HG03095 (cell line): ENCODE data around the gene OR10AG1.

ENCODE experiments used
- ATAC-seq: cut with Tn5 transposase; IDR thresholded peaks from one replicate; pipeline ENCODE4 v1.9.1; 2021; ENCODE audit warnings: moderate library complexity; ENCODE audit not compliant: unreplicated experiment

OR10AG1 gene, protein sequence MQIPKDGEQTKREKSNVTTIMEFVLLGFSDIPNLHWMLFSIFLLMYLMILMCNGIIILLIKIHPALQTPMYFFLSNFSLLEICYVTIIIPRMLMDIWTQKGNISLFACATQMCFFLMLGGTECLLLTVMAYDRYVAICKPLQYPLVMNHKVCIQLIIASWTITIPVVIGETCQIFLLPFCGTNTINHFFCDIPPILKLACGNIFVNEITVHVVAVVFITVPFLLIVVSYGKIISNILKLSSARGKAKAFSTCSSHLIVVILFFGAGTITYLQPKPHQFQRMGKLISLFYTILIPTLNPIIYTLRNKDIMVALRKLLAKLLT

DNA sequence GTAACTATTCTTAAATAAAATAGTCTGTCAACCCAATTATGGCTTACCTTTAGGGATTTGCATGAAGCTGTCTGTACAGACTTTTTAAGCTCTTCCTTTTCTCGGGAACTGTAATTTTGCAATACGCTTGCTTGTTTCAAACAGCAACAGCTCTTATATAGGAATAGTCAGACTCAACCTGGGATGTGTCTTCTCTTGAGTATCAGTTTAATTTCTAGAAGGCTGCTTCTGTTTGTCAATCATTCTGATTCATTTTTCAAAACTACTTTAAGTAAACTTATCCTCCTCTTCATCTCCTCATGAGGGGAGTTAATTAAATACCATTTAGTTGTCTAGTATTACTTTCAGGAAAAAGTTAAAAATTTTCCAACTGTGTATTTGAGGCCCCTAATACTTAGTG is at the start of gene OR10AG1:
TSS of gene OR10AG1 (minus strand) at position 101 of the 400 bp plus-strand sequence. CDS start at position 63, 38 bp downstream.
- no peak for ATAC-seq

DNA sequence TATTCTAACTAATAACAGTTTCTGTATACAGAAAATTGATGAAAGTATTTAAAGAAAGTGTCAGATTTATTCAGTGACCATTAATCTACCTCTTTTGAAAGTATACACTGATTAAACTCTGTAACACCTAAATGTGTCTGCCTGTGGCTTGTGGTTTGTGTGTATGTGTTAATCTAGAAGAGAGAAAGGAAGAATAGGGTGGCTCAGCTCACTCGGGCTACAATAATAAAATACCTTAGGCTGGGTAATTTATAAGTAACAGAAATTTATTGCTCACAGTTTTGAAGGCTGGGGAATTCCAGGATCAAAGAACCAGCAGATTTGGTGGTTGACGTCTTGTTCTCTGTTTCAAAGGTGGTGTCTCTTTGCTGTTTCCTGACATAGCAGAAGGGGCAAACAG is 44.1 kb upstream of the OR10AG1 start:
- ATAC-seq: no peak

DNA sequence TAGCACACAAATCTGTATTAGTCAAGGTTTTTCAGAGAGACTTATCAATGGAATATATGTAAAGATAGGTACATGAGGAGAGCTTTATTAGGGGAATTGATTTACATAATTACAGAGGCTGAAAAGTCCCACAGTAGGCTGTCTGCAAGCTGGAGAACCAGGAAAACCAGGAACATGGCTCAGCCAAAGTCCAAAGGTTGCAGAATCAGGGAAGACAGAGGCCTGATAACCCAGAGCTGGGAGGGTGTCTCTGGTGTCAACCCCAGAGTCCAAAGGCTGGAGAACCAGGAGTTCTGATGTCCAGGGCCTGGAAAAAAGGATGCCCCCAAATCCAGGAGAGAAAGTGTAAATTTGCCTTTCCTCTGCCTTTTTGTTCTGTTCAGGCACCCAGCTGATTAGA is 41.0 kb upstream of the OR10AG1 start:
- no peak for ATAC-seq

DNA sequence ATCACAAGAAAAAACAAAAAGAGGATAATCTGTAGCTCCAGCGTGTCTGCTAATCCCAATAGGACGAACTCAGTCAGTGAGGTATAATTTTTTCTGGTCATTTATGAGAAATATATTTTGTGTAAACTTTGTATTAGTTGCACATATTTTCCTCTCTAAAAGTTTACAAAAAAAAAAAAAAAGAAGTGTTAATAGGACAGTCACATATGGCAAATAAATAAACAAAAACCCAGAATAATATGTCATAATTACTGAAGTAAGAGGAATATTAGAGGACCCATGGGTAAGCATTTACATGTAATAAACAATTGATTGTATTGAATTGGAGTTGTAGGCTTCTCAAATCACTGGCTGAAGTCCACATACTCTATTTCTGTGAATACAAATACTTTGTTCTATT is 24.8 kb upstream of the OR10AG1 start, which contains the start of gene OR5F1:
TSS of gene OR5F1 (minus strand) at position 101 of the 400 bp plus-strand sequence. CDS start at position 101, 0 bp downstream.
- no peak for ATAC-seq

DNA sequence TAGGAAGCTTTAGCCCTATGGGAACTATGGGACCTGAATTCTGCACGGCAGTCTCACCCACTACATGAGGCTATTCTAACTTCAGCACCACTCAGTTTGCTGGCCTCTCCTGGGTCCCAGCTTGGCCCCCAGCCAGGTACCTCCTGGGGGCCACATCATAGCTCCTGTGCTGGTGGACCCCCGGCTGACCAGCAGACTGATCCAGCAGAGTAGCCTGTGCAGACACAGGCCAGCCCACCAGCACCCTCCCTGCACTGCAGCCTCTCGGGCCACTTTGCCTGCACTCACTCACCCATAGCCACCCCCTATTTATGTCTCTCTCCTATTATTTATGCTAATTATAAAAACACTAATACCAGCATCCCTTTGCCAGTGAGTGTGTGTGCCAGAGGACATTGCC is 1.2 kb upstream of the OR10AG1 start:
- no peak for ATAC-seq

DNA sequence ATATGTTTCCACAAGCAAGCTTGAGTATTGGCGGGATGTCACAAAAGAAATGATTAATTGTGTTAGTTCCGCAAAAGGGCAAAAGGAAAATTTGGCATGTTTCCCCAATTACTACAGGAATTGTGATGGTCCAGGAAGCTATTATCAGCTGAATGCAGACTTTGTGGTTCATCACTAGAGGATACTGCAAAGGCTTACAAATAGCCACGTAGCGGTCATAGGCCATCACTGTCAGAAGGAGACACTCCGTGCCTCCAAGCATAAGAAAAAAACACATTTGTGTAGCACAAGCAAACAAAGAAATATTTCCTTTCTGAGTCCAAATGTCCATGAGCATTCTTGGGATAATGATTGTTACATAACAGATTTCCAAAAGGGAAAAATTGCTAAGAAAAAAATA is 1.8 kb downstream of the OR10AG1 start:
- no peak for ATAC-seq

DNA sequence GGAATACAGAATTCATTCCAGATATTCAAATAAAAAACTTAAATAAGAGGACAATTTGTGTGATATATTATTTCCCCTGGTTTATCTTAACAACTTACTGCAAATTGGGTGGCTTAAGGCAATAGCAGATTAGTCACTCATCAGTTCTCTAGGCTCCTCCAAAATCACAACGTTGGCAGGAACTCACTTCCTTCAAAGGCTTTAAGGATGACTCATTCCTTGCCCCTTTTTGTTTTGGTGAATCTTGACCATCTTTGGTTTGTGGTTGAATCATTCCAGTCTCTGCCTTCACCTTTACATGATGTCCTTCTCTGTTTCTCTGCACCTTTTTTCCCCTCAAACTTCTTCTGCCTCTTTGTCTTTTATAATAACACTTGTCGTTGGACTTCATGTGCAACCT is 3.4 kb downstream of the OR10AG1 start:
- no peak for ATAC-seq

DNA sequence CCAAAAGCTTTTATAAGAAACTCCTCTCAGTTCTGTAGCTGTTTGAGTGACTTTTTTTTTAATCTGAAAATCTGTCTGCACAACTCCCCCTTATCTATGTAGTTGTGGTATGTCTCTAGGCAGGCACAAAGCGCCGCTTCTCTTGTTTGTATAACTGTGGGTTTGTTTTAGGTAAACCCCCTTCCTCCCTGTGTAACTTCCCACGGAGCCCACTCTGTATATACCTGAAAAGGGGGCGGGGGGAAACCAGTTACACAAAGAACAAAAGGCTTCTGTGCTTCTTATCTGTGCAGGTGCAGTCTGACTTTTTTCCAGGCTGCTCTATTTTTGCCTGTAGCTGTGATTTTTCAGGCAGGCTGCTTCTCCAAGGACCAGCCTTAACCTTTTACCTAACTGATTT is 13.2 kb downstream of the OR10AG1 start:
- ATAC-seq: no peak

DNA sequence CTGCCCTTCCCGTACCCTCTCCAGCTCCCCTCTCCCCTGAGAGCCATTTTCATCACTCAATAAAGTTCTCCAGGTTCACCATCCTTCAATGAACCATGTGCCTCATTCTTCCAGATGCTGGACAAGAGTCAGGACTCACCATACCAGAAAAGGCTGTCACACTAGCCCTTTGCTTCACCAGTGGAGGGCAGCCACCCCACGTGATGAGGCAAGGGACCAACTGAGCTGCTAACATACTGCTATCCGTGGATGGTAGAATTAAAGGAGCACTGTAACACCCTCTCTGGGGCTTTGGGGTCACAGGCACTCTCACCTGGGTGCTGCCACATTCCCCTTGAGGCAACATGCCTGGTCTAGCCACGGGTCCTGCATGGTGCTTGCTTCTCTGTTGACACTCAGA is 20.4 kb downstream of the OR10AG1 start:
- no peak for ATAC-seq

DNA sequence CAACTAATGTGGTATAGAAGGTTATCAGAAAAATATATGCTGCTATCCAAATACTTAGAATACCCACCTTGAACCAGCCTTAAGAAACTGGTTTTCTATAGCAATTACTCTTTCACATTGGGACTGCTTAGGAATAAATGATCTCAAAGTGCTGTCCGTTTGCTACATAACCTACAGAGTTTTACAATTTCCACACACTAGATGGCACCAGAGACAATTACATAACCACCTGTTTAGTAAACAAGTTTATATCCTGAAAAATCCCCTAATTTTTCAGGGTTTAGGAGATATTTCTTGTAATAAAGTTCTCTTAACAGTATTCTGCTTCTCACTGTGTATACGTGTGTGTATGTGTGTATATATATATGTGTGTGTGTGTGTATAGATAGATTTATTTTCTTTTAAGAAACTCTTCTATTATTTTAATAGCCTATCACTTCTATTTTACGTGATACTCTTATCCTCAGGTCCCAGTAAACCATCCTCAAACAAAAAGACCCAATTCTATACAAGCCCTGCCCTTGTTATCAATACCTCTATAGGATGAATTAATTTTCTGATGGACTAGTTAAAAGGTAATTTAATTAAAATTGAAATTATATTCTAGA is 26.9 kb downstream of the OR10AG1 start:
- no peak for ATAC-seq

DNA sequence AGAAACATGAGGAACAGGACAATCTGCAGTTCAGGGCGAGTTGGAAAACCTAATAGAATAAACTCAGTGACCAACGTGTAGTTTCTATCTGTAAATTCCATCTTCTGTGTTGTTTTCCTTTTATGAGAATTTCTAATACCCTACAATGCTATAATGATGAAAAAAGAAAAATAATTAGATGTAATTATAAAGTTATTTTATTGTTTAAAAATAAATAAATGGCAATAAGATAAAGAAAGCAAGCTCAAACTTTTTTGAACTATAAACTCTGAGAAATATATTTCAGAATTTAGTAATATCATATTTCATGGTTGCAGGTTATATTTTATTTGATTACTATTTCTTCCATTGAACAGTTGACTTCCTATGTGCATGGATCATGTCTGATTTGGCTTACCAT is 33.4 kb downstream of the OR10AG1 start, which contains the start of gene OR5I1:
TSS of gene OR5I1 (minus strand) at position 101 of the 400 bp plus-strand sequence. CDS start at position 101, 0 bp downstream.
- ATAC-seq: no peak

DNA sequence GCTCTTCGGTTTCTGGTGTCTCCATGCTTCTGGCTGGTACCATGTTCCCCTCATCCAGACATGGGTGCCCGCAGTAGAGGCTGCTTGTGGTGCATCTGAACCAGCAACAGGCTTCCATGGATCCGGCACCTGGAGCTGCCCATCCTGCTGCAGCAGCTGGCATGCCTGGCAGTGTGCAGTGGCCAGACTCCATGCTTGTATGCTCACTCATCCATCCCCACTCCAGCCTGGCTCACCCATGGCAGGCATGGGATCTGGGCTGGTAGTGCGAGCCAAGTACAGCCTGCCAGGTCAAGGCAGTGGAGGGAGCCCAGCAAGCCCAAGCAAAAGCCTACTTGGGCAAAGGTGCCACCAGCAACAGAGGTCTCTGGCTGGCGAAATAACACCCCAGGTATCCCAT is 49.2 kb downstream of the OR10AG1 start:
- ATAC-seq: no peak
